Endothelial cell of umbilical vein (primary cell): ENCODE measurements around the gene ACAA1. TPM values are rescaled to one million over a fixed set of nuclear protein-coding genes. Genes with fewer than 3 reads are reported as not detected.

Experiments used
- BruUV-seq: library from RNA; stranded (reverse); fragments of 400-500 nt; replicated peaks from 2 replicates; lab custom pipeline; 2021; lab: Mats Ljungman, UMichigan
- CTCF ChIA-PET: fragments of 300-600, 350-600 bp; sonication (Branson Sonifier 250); formaldehyde crosslinking; loops from one replicate; lab custom pipeline; 2021; ENCODE audit warnings: antibody characterized with exemption, inconsistent platforms; lab: Charles Lee
- POLR2A ChIA-PET: fragments of 300-600, 350-600 bp; sonication (Branson Sonifier 250); formaldehyde crosslinking; loops from one replicate; lab custom pipeline; 2021; ENCODE audit warnings: antibody characterized with exemption, inconsistent platforms; lab: Charles Lee
- DNase-seq: peaks from one replicate; pipeline ENCODE4 v3.0.0-alpha.2; 2011; ENCODE audit warnings: low read depth, low spot score
- FAIRE-seq: peaks from 2 replicates; lab custom pipeline; 2011; peaks lifted over from hg19 to GRCh38; lab: Jason Lieb, UNC
- H2AFZ ChIP-seq: 2 replicates; pipeline ENCODE4 v1.6.0; 2012; ENCODE audit warnings: low read depth, low read length, control low read depth, inconsistent platforms
- H3K27ac ChIP-seq: 2 replicates; pipeline ENCODE4 v1.5.1; 2011; ENCODE audit warnings: low read depth, mild to moderate bottlenecking, control low read depth, low read length, moderate library complexity; ENCODE audit not compliant: insufficient read depth
- H3K27me3 ChIP-seq, 2 experiments: 2 replicates each; pipeline versions ENCODE4 v1.6.0 to v1.6.1; 2011; ENCODE audit warnings: low read length in 2 of 2, mixed read lengths in 1 of 2; ENCODE audit not compliant: control insufficient read depth in 2 of 2, insufficient read depth in 2 of 2
- H3K36me3 ChIP-seq, 2 experiments: 2 replicates in 1 of 2; 3 replicates in 1 of 2; pipeline ENCODE4 v1.5.1; 2011; ENCODE audit warnings: low read length in 2 of 2, mild to moderate bottlenecking in 1 of 2, moderate library complexity in 1 of 2; ENCODE audit not compliant: control insufficient read depth in 2 of 2, insufficient read depth in 2 of 2; ENCODE audit errors: extremely low read depth in 1 of 2
- H3K4me1 ChIP-seq: 3 replicates; pipeline ENCODE4 v1.5.1; 2011; ENCODE audit warnings: mild to moderate bottlenecking, low read length; ENCODE audit not compliant: control insufficient read depth, insufficient read depth; ENCODE audit errors: extremely low read depth
- H3K4me2 ChIP-seq: 2 replicates; pipeline ENCODE4 v1.6.1; 2011; ENCODE audit warnings: low read length, control low read depth, mixed read lengths; ENCODE audit not compliant: insufficient read depth
- H3K4me3 ChIP-seq, 3 experiments: fragments of 200-600 bp in 1 of 3; sonication (generic), shearing (Covaris generic) in 1 of 3; replicated peaks in 1 of 3; 2 replicates each; pipeline ENCODE4 v1.5.1; 2011 to 2016; ENCODE audit warnings: control low read depth in 3 of 3, low read length in 3 of 3, mild to moderate bottlenecking in 2 of 3, inconsistent platforms in 1 of 3, low read depth in 1 of 3, moderate library complexity in 1 of 3; ENCODE audit not compliant: insufficient read depth in 1 of 3
- H3K79me2 ChIP-seq: 2 replicates; pipeline ENCODE4 v1.6.0; 2012; ENCODE audit warnings: low read length, inconsistent platforms; ENCODE audit not compliant: control insufficient read depth, insufficient read depth
- H3K9ac ChIP-seq: replicated peaks from 2 replicates; pipeline ENCODE3; 2011; ENCODE audit warnings: low read length, control low read depth; ENCODE audit not compliant: insufficient read depth; ENCODE audit errors: extremely low read depth
- H3K9me1 ChIP-seq: replicated peaks from 3 replicates; pipeline ENCODE4 v1.6.0; 2011; ENCODE audit warnings: mild to moderate bottlenecking, low read length; ENCODE audit not compliant: control insufficient read depth, insufficient read depth; ENCODE audit errors: extremely low read depth
- H3K9me3 ChIP-seq: replicated peaks from 2 replicates; pipeline ENCODE4 v1.5.1; 2012; ENCODE audit warnings: low read length, inconsistent platforms; ENCODE audit not compliant: control insufficient read depth, insufficient read depth
- H4K20me1 ChIP-seq: replicated peaks from 2 replicates; pipeline ENCODE3; 2011; ENCODE audit warnings: mild to moderate bottlenecking, low read length; ENCODE audit not compliant: control insufficient read depth, insufficient read depth; ENCODE audit errors: extremely low read depth
- EZH2 ChIP-seq: IDR thresholded peaks from 2 replicates; pipeline ENCODE4 v1.6.1; 2012; ENCODE audit warnings: borderline replicate concordance, low read depth, mild to moderate bottlenecking, moderate library complexity, low read length, inconsistent platforms; ENCODE audit not compliant: severe bottlenecking
- JUN ChIP-seq: IDR thresholded peaks from 2 replicates; pipeline ENCODE4 v1.6.1; 2011; ENCODE audit warnings: borderline replicate concordance, low read depth; ENCODE audit not compliant: insufficient read length, insufficient read depth
- MYC ChIP-seq: IDR thresholded peaks from one replicate; pipeline ENCODE4 v1.6.1; 2011; ENCODE audit warnings: mild to moderate bottlenecking, low read depth, low read length
- POLR2A ChIP-seq: IDR thresholded peaks from 2 replicates; pipeline ENCODE4 v1.6.1; 2012; ENCODE audit warnings: low read depth, mild to moderate bottlenecking, control low read depth, low read length
- POLR2AphosphoS5 ChIP-seq: IDR thresholded peaks from 2 replicates; pipeline ENCODE4 v1.6.1; 2012; ENCODE audit warnings: low read depth, mild to moderate bottlenecking, control low read depth, low read length, moderate library complexity; ENCODE audit not compliant: insufficient read depth
- dilution Hi-C: fragments of 300-500 bp; cut with MboI; formaldehyde crosslinking; loops from one replicate; pipeline ENCODE4 v1.15.0; 2019; ENCODE audit warnings: low sequenced_read_pairs; ENCODE audit not compliant: extremely low pct_ligation_motif_present
- intact Hi-C: fragments of 100-400 bp; cut with micrococcal nuclease; formaldehyde crosslinking; loops from one replicate; pipeline ENCODE4 v1.10.0; 2022
- polyA plus RNA-seq, 4 experiments: library from polyadenylated mRNA; depleted of rRNA in 3 of 4; stranded (reverse) in 3 of 4; unstranded in 1 of 4; fragments of >200 nt; gene quantifications; 2 replicates each; pipeline versions ENCODE4 v1.2.1 to v1.2.3, GENCODE V29; 2011 to 2012; ENCODE audit warnings: missing spikeins in 1 of 4
- total RNA-seq: library from RNA; stranded (reverse); gene quantifications from 2 replicates; pipeline ENCODE4 v1.2.3, GENCODE V29; 2021

The ACAA1 gene
- total and polyA plus RNA-seq, 2 donors (not counting 3 experiments of a cell fraction or from before 2014, with no cell fraction given), result 52.1 to 53.8 TPM

GRCh38 chr3:38125305-38126120 is 11.4 kb downstream of the ACAA1 start:
- no peak overlapping the region for H3K4me3 ChIP-seq

GRCh38 chr3:38124324-38125122 is 12.4 kb downstream of the ACAA1 start:
- intact Hi-C loops, result no loop called here
- no TSS peak for BruUV-seq
- POLR2A ChIA-PET, result no interaction called here
- DNase-seq (no peak), FAIRE-seq (no peak)
- H2AFZ ChIP-seq, result no peak overlapping the region
- H3K9me3 ChIP-seq, result no peaks in the 10 kb centered on the region
- CTCF ChIA-PET, result no interaction called here
- no peak overlapping the region for H3K4me3 ChIP-seq
- H3K9me1 ChIP-seq, result no peaks in the 10 kb centered on the region
- H3K79me2 ChIP-seq, result no peaks in the 10 kb centered on the region
- no peak overlapping the region for H3K27ac ChIP-seq
- no peak overlapping the region for H3K4me2 ChIP-seq
- no peaks in the 10 kb centered on the region for H4K20me1 ChIP-seq
- TF ChIP-seq JUN (no peak), MYC (no peak), EZH2 (no peak), POLR2AphosphoS5 (no peak), POLR2A (no peak)
- no peaks in the 10 kb centered on the region for H3K4me1 ChIP-seq
- H3K36me3 ChIP-seq, result peaks cover 20 to 44% of the 10 kb centered on the region in 2 experiments
- no peak overlapping the region for H3K9ac ChIP-seq
- no peaks in the 10 kb centered on the region for H3K27me3 ChIP-seq
- dilution Hi-C loops, result no loop called here

More at GRCh38 chr3:38125305-38126120, 11.4 kb downstream of the ACAA1 start:
- H2AFZ ChIP-seq, result no peak overlapping the region
- no peaks in the 10 kb centered on the region for H4K20me1 ChIP-seq
- H3K9ac ChIP-seq, result no peak overlapping the region
- no peak for DNase-seq
- H3K36me3 ChIP-seq, result peaks cover 20 to 47% of the 10 kb centered on the region in 2 experiments
- no TSS peak for BruUV-seq
- POLR2A ChIA-PET, result no interaction called here
- H3K9me3 ChIP-seq, result no peaks in the 10 kb centered on the region
- CTCF ChIA-PET, result no interaction called here
- H3K27ac ChIP-seq, result no peak overlapping the region
- no peaks in the 10 kb centered on the region for H3K9me1 ChIP-seq
- dilution Hi-C loops, result no loop called here
- no peak for TF ChIP-seq MYC
- no peaks in the 10 kb centered on the region for H3K4me1 ChIP-seq
- no peaks in the 10 kb centered on the region for H3K79me2 ChIP-seq
- FAIRE-seq, result no peak
- no peaks in the 10 kb centered on the region for H3K27me3 ChIP-seq
- intact Hi-C loops, result no loop called here
- no peak overlapping the region for H3K4me2 ChIP-seq
